HepG2 (cell line): ENCODE data around the gene THOC2.

Experiments used
- ARNT ChIP-seq: fragments of 450-650 bp; IDR thresholded peaks from 2 replicates; pipeline ENCODE4 v1.6.1; 2017
- CTCF ChIP-seq: sonication (generic); formaldehyde crosslinking; IDR thresholded peaks from 2 replicates; pipeline ENCODE4 v1.5.0; 2020; ENCODE audit warnings: mild to moderate bottlenecking, missing genetic modification reagents, moderate library complexity
- EP300 ChIP-seq, 3 experiments: sonication (generic) in 1 of 3; formaldehyde crosslinking in 1 of 3; IDR thresholded peaks; 2 replicates each; pipeline versions ENCODE4 v1.5.1 to v1.6.1; 2011 to 2020; ENCODE audit warnings: low read depth in 2 of 3, low read length in 2 of 3, borderline replicate concordance in 1 of 3, improper control_type of control experiment in 1 of 3, mild to moderate bottlenecking in 1 of 3, missing genetic modification reagents in 1 of 3, moderate library complexity in 1 of 3
- GPN1 ChIP-seq: sonication (generic); formaldehyde crosslinking; IDR thresholded peaks from 2 replicates; pipeline ENCODE4 v1.5.1; 2020; ENCODE audit warnings: missing genetic modification reagents, borderline replicate concordance
- LRRFIP1 ChIP-seq: sonication (generic); formaldehyde crosslinking; conservative IDR thresholded peaks from 2 replicates; pipeline ENCODE4 v1.4.0; 2020; ENCODE audit warnings: missing genetic modification reagents
- NFATC3 ChIP-seq: sonication (generic); formaldehyde crosslinking; IDR thresholded peaks from 2 replicates; pipeline ENCODE4 v1.5.1; 2020; ENCODE audit warnings: mild to moderate bottlenecking, missing genetic modification reagents
- PCBP2 ChIP-seq: fragments of 200-400 bp; formaldehyde crosslinking; optimal IDR thresholded peaks from 2 replicates; pipeline ENCODE3; 2018; ENCODE audit warnings: low read length, low read depth; ENCODE audit not compliant: poor library complexity, severe bottlenecking
- POLR2A ChIP-seq, 2 experiments: IDR thresholded peaks; 2 replicates each; pipeline ENCODE4 v1.6.1; 2011; ENCODE audit warnings: low read depth in 2 of 2, low read length in 2 of 2, mild to moderate bottlenecking in 1 of 2, moderate library complexity in 1 of 2; ENCODE audit not compliant: insufficient read depth in 1 of 2
- POLR2AphosphoS5 ChIP-seq: IDR thresholded peaks from 2 replicates; pipeline ENCODE4 v1.6.1; 2012; ENCODE audit warnings: low read depth, low read length
- REST ChIP-seq, 2 experiments: IDR thresholded peaks; 2 replicates each; pipeline ENCODE4 v1.6.1; 2011 to 2012; ENCODE audit warnings: low read length in 2 of 2, borderline replicate concordance in 1 of 2, low read depth in 1 of 2, mild to moderate bottlenecking in 1 of 2, moderate library complexity in 1 of 2
- ZNF607 ChIP-seq: sonication (generic); formaldehyde crosslinking; IDR thresholded peaks from 2 replicates; pipeline ENCODE4 v1.5.1; 2020; ENCODE audit warnings: missing genetic modification reagents, mild to moderate bottlenecking, borderline replicate concordance

GRCh38 chrX:123738378-123738940, 5.6 kb upstream of the THOC2 start:
- TF ChIP-seq LRRFIP1 (CRISPR knock-in tag) (no peak), EP300 (IDR thresholded peaks at IDR 0.05; ENCODE audit: low read depth in 2 of 2, low read length in 2 of 2) (no peak), EP300 (CRISPR knock-in tag; IDR thresholded peaks at IDR 0.05; ENCODE audit: borderline replicate concordance) (no peak), ARNT (no peak), NFATC3 (no peak), REST (IDR thresholded peaks at IDR 0.05; ENCODE audit: borderline replicate concordance in 1 of 2, low read depth in 1 of 2, low read length in 2 of 2) (no peak), CTCF (CRISPR knock-in tag) (no peak), GPN1 (CRISPR knock-in tag) (no peak), POLR2AphosphoS5 (no peak), ZNF607 (CRISPR knock-in tag) (no peak), POLR2A (IDR thresholded peaks at IDR 0.05; ENCODE audit: insufficient read depth in 1 of 2, low read depth in 2 of 2, low read length in 2 of 2) (no peak), PCBP2 (no peak)
